NCI-H1436 treated with DMSO at 0.1 percent for 48 hours (cell line): ENCODE measurements around the gene PRKCA.
"Not testable (repeated sequence)": the region's sequence is repeated elsewhere in the genome, so short reads cannot be mapped to it uniquely, and the experiment has no call there.

Source experiments
- DNase-seq: peaks from one replicate; lab custom pipeline; 2025; lab: John Stamatoyannopoulos, UW

The PRKCA gene

DNA sequence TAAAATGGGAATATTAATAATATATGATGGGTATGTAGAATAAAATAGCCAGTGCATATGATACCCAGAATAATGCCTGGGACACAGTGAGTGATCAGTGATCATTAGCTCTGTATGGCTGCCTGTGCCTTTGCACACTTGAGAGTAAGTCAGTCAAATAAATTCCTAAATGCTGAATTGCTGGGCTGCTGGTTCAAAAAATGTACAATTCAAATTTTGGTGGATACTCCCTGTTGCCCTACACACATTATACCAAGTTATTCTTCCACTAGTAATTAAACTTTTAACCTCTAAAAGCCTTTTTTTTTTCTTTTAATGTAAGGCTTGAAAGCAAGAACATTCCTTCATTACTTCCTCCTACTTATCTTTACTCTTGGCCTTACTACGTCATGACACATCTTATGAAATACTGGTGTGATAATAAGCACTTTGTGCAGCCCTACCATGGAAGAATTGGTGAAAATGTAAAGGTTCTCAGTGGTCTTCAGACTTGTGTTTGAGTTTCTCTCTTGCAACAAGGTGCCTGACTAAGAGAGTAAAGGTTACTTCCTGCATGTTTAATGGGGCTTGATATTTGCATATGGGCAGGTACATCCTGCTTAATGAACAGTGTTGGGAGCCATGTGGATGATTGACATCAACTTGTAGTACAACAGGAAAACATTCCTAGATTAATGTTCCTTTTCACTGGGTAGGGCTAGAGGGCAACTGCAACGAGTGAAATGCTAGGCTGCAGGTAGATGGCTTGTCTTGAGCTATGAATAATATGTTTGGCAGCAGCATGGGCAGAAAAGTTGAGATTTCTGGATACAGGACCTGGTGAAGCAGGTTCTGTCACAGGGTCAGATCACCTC lies 84.3 kb downstream of the PRKCA start:
- DNase-seq = no peak

DNA sequence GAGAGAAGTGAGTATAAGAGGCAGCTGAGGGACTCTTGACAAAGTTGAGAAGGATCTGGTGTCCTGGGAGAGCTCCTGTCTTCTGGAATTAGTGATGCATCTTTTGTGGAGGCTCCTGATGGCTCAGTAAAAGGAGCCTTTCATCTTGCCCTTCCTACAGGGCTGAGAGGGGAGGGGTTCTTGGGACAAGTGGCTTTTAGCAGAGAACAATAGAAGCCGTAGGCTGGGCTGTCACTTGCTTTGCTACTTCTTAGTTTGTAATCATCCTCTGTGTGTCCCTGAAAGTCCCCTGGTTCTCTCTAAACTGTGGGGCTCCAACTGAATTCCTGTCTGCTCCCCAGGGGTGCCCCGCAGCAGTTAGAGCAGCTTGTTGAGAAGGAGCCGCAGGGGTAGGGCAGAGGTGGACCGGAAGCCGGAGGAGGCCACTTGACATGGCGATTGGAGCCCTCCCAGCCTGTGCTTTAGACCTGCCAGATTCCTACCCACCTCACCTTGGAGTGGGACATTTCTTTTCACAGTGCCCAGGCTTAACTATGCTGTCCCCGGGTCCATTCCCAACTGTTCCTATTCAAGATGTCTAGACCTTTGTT lies 85.1 kb downstream of the PRKCA start:
- DNase-seq = no peak

DNA sequence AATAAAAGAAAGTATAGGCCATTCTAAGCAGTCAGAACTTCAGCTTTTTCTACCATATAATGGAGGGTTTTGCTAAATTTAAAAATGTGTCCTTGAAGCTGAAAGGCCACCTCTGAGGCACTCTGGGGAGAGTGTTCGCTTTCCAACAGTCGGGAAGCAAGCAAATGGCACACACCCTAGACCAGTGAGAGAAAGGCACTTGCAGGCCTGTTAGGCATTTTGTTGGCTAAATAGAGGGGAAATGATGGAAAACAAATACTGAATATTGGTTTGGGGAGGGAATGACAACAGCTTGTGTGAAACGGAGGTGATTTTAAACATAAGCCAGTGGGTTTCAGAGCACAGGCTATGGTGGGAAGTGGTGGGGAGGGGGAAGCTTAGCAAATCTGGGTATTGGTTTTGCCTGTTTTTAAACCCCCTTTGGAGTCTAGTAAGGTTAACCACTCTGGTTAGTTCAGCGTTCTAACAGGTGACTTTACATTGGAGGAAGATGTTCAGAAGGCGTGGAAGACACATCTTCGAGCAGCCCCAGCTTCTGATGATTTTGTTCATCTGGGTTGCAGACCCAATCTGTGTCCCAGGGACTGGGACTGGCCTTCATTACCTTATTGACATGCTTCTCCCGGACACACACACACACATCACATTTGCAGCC lies 90.5 kb downstream of the PRKCA start:
- no peak for DNase-seq

DNA sequence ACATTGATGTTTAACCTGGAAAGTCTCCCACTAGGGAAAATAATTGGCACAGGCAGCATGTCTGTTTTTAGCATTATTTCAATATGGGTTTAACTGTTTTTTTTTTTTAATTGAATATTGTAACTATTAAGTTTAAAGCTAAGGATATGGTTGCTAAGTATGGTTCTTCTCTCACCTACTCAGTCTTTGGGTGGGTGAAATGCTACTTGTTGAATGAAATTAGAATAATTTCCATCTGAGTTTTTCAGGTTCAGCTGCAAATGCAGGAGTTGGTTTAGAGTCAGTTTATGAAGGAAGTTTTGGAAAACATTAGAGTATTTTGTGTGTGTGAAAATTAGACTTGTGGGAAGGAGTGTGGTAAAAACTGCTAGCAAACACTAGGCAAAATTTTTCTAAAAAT lies 93.5 kb downstream of the PRKCA start:
- DNase-seq = no peak

DNA sequence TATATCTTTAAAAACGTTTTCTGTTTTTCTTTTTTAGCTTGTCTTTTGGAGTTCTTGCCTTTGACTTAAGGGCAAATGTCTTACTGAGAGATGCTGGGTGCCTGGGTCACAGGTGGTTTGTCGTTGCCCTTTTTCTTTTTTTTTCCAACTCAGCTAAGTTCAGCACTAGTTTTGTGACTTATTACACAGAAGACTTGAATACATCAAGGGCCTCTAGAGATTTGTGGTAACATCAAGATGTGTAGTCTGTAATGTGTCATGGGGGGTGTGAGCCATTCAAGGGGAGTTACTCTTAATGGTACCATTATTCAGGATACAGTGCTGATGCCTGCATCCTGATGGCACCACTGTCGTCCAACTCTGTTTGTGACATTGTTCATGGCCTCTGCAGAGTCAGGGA lies 95.1 kb downstream of the PRKCA start:
- no peak for DNase-seq

DNA sequence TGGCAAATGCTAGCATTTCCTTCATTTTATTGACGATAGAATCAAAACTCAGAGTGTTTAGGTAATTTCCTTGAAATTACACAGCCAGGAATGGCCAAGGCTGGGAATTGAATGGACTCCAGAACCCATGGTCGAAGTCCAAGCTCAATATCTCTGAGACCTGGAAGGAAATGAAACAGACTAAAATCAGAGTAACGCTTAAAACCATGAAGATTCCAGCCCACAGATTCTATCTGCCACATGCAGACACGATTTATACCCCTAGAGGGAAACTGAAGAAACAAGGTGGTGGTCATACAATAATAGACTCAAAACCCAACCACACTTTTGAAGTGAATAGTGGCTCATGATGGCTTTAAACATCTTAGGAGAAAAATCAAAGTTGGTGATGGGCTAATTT lies 95.6 kb downstream of the PRKCA start:
- DNase-seq = no peak

DNA sequence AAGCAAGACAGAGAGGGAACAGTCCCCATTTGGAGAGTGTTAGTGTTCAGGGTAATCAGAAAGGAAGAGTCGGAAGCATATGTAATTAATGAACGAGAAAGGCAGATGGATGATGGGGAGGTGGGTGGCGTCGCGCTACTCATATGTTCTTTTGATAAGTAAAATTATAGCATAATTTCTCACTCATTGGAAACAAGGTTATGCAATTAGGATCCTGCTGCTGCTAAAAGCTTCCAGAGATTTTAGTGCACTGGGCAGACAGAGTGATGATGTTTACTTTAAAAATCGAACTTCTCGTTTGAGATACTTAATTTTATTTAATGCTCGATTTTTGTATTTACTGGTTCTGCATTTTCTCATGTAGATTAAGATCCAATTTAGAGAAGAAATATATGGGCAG lies 96.2 kb downstream of the PRKCA start:
- DNase-seq = peak; percentile 30

DNA sequence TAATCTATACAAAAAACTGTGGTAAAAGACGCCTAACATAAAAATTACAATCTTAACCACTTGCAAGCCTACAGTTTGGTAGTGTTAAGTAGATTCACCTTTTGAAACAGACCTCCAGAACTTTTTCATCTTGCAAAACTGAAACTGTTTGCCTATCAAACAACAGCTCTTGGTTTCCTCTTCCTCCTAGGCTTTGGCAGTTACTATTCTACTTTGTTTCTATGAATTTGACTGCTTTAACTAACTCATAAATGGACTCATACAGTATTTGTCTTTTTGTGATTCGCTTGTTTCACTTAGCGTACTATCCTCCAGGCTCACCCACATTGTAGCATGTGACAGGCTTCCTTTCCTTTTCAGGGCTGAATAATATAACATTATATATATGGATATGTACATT lies 97.0 kb downstream of the PRKCA start:
- no peak for DNase-seq

DNA sequence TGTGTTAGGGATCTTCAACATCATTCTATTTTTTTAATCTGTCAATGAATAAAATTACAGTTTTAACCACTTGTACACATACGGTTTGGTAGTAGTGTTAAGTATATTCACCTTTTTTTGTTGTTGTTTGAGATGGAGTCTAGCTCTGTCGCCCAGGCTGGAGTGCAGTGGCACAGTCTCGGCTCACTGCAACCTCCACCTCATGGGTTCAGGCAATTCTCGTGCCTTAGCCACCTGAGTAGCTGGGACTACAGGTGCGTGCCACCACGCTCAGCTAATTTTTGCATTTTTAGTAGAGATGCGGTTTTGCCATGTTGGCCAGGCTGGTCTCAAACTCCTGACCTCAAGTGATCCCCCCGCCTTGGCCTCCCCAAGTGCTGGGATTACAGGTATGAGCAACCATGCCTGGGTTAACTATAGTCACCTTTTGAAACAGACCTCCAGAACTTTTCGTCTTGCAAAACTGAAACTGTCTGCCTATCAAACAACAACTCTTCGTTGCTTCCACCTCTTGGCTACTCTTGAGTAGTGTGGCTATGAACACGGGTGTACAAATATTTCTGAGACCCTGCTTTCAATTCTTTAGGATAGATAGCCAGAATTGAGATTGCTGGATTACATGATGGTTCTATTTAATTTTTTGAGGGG lies 97.8 kb downstream of the PRKCA start:
- DNase-seq = not testable (repeated sequence)

DNA sequence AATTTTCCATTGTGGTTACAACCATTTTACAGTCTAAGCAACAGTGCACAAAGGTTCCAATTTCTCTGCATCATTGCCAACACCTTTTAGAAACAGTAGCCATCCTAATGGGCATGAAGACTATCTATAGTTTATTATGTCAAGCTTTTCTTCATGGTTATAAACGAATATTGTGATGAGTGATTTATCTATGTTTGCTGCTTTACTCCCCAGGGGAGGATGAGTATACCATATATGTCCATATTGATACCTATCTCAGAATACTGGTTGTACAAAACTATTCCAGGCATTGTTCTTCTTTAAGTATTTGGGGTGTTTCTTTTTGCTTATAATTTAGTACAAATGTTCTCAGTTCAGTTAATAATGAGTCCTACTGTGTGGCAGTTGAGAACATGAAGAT lies 98.3 kb downstream of the PRKCA start:
- DNase-seq = no peak

DNA sequence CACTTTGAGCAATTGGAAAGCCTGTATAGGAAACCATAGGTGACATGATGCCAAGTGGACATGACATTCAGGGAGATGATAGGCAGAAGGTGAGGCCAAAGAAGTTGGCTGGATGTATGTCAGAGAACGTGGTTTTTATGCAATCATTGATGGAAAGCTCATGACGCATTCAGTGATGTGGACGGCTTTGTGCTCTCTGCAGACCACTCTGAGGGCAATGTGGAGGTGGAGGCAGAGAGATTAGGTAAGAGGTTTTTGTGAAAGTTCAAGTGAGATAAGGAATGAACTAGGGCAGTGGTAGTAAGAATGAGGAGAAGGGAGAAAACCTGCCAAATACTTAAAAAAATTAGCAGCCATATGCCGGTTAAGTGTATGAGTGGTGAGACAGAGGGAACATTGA lies 99.0 kb downstream of the PRKCA start:
- DNase-seq = no peak

DNA sequence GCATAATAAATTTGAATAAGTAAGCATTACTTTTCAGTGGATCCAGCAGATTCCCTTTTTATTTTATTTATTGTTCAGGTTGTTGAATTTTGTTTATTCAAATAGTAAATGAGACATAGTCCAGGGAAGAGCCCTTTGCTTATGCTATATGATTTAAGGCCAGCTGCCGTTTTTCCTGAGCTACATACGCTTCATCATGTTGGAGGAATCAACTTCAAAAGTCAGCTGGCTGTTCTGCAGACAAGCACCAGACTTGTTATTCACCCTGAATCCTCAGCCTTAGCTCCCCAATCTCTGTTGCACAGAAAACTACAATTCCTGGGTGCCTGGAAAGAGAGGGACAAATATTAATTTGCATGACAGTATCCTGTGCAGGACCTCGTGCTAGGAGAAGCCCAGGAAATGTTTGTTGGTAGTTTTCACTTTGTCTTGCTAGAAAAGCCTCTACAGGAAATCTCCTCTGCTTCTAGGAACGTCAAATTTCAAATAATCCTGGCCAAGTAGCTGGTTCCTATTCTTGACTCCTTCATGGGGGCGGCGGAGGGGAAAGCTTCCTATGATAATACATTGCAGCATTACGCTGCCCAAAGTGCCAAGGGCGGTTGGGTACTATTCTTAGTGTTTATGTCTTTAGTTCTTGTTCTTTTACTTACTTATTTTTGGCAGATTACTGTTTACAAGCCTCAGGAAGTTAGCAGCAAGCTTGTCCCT lies 101.6 kb downstream of the PRKCA start:
- no peak for DNase-seq

DNA sequence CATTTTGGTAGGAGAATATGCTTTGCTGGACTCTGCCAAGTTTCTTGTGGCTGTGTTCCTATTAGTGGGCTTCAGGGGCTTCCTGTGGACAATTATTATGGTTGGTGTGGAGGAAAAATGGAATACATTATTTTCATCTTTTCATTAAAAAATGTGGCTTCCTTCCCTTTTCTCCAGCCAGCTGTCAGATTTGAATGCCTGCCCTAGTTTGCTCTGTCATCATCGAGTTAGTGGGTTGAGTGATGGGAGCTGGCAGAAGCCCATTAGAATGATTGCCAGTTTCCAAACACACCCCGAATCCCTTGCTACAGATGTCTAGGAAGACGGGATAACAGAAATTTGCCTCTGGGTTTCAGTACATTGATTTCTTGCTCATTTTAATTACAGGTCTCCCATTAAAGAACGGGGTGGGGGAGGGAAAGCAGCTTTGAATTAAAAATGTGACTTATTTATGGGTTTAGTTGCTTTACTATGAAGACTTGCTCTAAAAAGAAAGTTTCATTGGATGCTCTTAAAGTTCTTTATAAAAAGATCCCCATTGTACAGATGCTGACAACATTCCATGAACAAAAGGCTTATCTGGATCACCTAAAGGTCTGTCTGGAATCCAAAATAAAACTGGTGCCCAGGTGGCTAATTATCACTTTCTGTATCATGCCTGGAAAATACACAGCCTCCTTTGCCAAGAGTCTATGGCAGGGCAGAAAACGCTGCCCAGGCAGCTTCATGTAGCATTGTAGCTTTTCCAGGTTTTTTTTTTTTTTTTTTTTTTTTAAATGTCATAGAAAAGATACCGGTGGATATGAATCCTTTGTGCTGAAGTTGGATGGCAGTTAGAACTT lies 103.6 kb downstream of the PRKCA start:
- no peak for DNase-seq

DNA sequence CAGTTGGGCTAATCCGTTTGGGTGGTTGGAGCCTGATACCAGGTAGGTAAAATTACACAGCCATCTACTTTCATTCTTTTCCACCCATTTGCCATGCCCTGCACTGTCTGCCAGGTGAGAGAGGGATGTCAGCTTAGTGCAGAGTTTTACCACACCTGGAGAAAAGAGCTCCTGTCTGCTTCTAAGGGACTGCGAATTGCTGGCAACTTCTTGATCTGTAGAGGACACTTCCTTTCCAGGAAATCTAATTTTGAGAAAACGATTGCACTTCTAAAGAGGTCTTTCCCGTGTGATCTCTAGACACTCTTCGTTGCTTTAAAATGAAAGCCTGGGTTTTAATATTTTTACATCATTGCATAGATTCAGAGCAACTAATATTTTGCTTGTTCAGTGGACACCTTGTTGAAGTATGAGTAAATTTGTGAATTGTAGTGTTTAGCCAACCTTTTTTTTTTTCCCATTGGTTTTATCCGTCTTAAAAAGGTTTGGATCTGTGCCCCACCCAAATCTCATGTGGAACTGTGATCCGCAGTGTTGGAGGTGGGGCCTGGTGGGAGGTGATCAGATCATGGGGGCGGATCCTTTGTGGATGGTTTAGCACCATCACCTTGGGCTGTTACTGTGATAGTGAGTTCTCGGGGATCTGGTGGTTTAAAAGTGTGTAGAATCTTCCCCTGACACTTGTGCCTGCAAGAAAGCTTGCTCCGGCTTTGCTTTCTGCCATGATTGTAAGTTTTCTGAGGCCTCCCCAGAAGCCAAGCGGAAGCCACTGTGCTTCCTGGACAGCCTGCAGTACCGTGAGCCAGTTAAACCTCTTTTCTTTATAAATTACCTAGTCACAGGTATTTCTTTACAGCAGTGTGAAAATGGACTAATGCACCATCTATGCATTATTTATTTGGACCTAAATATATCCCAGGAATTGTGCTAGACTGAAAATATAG lies 104.6 kb downstream of the PRKCA start:
- DNase-seq = no peak

DNA sequence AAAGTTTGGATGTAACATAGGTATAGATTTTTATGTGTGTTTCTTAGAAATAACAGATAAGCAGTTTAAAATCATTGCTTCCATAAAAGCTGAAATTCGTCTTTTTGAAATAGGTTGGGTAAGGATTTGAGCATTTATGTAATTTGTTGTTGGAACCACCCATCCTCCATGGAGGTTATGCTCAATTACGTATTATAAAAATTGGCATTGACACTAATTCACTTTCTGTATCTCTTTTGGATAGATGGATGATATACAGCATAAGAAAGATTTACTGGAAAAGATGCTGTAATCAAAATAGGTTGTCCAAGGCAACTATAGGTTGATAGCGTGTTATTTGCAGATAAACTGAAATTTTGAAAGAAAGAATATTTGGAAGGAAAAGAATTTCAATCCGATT lies 105.5 kb downstream of the PRKCA start:
- no peak for DNase-seq

DNA sequence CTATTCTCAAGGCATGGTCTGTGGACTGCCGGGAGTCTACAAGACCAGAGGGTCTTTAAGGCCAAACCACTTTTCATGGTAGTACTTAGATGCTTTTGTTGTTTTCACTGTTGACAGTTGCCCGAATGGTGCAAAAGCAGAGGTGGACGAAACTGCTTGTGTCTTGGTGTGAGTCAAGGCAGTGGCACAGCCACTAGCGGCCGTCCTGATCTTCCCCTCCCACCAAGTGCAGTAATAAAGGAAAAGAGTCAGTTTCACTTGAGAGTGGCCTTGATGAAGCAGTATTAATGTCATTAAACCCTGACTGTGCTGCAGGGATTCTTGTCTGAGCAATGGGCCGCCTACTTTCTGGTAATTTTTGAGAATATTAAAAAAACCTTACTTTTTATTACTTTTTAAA lies 109.1 kb downstream of the PRKCA start:
- no peak for DNase-seq

DNA sequence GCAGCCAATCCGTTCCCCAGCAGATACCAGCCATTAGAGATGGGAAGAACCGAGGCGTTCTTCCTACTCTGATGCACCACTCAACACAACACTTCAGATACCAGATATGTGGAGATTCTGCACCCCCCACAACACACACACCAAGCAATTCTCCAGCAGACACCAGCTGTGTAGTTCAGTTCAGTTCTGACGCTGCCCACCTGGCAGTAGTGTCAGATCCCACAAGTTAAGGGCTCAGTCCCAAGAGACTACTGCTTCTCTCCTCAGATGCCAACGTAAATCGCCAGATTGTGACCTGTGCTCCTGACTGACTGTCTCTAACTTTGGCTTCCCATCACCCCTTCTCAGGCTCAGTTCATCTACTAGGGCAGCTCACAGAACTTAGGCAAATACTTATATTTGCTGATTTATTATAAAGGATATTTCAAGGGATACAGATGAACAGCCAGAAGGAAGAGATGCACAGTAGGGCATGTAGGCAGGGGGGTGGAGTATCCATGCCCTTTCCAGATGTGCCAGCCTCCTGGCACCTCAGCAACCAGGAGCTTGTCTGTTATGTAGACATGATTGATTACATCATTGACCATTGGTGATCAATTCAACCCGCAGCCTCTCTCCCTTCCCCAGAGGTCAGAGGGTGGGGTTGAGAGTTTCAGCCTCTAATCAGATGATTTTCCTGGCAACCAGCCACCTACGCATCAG lies 110.6 kb downstream of the PRKCA start:
- no peak for DNase-seq

DNA sequence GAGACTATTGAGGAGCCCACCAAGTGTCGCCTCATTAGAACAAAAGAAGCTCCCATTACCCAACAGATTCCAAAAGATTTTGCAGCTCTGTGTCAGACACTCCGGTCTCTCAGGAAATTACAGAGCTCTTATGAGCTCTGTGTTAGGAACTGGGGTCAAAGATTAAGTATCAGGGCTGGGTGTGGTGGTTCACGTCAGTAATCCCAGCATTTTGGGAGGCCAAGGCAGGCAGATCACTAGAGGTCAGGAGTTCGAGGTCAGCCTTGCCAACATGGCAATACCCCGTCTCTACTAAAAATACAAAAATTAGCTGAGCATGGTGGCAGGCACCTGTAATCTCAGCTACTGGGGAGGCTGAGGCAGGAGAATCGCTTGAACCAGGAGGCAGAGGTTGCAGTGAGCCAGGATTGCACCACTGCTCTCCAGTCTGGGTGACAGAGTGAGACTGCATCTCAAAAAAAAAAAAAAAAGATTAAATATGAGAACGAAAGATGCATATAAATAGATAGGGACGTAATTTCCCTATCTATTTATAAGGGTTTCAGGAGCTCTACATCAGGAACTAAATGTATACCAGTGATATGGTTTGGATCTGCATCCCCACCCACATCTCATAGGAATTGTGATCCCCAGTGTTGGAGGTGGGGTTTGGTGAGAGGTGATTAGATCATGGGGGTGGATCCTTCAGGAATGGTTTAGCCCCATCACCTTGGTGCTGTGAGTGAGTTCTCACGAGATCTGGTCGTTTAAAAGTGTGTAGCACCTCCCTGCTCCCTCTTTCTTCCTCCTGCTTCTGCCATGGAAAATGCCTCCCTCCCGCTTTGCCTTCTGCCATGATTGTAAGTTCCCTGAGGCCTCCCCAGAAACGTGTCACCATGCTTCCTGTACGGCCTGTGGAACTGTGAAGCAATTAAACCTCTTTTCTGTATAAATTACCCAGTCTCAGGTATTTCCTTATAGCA lies 111.4 kb downstream of the PRKCA start:
- no peak for DNase-seq
